Endodermal cell (in vitro differentiated cells): ENCODE results near the gene SEC14L1. TPM values are rescaled to one million over a fixed set of nuclear protein-coding genes. Genes with fewer than 3 reads are reported as not detected.

Experiments used
- DNase-seq: peaks from one replicate; pipeline ENCODE4 v3.0.0-alpha.2; 2017
- H3K27ac ChIP-seq: 2 replicates; pipeline ENCODE4 v1.5.1; 2013; ENCODE audit warnings: mild to moderate bottlenecking, low read depth, low read length, moderate library complexity
- H3K27me3 ChIP-seq: 2 replicates; pipeline ENCODE4 v1.6.1; 2013; ENCODE audit warnings: mild to moderate bottlenecking, low read length, moderate library complexity; ENCODE audit not compliant: insufficient read depth, control insufficient read depth, poor library complexity, severe bottlenecking
- H3K36me3 ChIP-seq: 2 replicates; pipeline ENCODE4 v1.7.0; 2013; ENCODE audit warnings: mild to moderate bottlenecking, low read length, moderate library complexity; ENCODE audit not compliant: control insufficient read depth, insufficient read depth
- H3K4me1 ChIP-seq: one replicate; pipeline ENCODE4 v1.7.0; 2013; ENCODE audit warnings: low read length; ENCODE audit not compliant: control insufficient read depth, insufficient read depth
- H3K4me3 ChIP-seq: 2 replicates; pipeline ENCODE4 v1.5.1; 2013; ENCODE audit warnings: mild to moderate bottlenecking, low read length, moderate library complexity
- H3K9ac ChIP-seq: 2 replicates; pipeline ENCODE4 v1.6.1; 2013; ENCODE audit warnings: mild to moderate bottlenecking, low read length, moderate library complexity; ENCODE audit not compliant: poor library complexity, severe bottlenecking; ENCODE audit errors: extremely low read depth
- H3K9me3 ChIP-seq: 2 replicates; pipeline ENCODE4 v1.6.1; 2013; ENCODE audit warnings: mild to moderate bottlenecking, low read length, moderate library complexity; ENCODE audit not compliant: control insufficient read depth
- H3K27ac Mint-ChIP-seq: 2 replicates; pipeline ENCODE4 v1.8.0; 2020; ENCODE audit warnings: mixed read lengths
- H3K27me3 Mint-ChIP-seq: 2 replicates; pipeline ENCODE4 v1.8.0; 2021; ENCODE audit warnings: mild to moderate bottlenecking, mixed read lengths; ENCODE audit not compliant: insufficient read depth
- H3K36me3 Mint-ChIP-seq: 2 replicates; pipeline ENCODE4 v1.8.0; 2020; ENCODE audit warnings: low read depth, mixed read lengths
- H3K4me1 Mint-ChIP-seq: 2 replicates; pipeline ENCODE4 v1.8.0; 2020; ENCODE audit warnings: mixed read lengths
- H3K4me3 Mint-ChIP-seq: 2 replicates; pipeline ENCODE4 v1.8.0; 2020; ENCODE audit warnings: mild to moderate bottlenecking, moderate library complexity, mixed read lengths
- H3K9me3 Mint-ChIP-seq: 2 replicates; pipeline ENCODE4 v1.8.0; 2020; ENCODE audit warnings: mild to moderate bottlenecking, mixed read lengths
- CTCF ChIP-seq: fragments of 200-600 bp; sonication (generic); conservative IDR thresholded peaks from 2 replicates; pipeline ENCODE4 v1.5.0; 2021; ENCODE audit warnings: antibody characterized with exemption, mild to moderate bottlenecking
- WGBS, 2 experiments: methylation state at CpG; one replicate each; pipeline versions ENCODE4 v1.1.5 to v1.1.7; 2013; ENCODE audit warnings: missing lambda C conversion rate in 2 of 2, mixed read lengths in 1 of 2; ENCODE audit not compliant: insufficient coverage in 1 of 2, insufficient read length in 1 of 2; 5-methylcytosine and 5-hydroxymethylcytosine counted together
- total RNA-seq, 2 donors: library from RNA; stranded (reverse); fragmentation: NEBNext Ultra II Directional in 1 of 2; extraction: Animal tissue kit (Norgen Biotek cat#: 25700) in 1 of 2; gene quantifications; 2 replicates in 1 of 2; 3 replicates in 1 of 2; pipeline ENCODE4 v1.2.1, GENCODE V29; 2021

SEC14L1 gene
- total RNA-seq, 2 donors from 2014 or later: 77.0 to 87.4 TPM

- no peaks in the 10 kb centered on the region for H3K4me1 ChIP-seq
- TF ChIP-seq CTCF: no peak
- H3K4me3 ChIP-seq: no peak overlapping the region
- H3K27ac ChIP-seq: no peak overlapping the region
- H3K27ac Mint-ChIP-seq: no peak overlapping the region
- WGBS, 2 experiments: 85 to 91% methylated on average over 9 of the region's 9 CpGs
- no peaks in the 10 kb centered on the region for H3K27me3 Mint-ChIP-seq
- H3K36me3 Mint-ChIP-seq: no peaks in the 10 kb centered on the region
- H3K9ac ChIP-seq: no peak overlapping the region
- no peak overlapping the region for H3K4me3 Mint-ChIP-seq
- no peaks in the 10 kb centered on the region for H3K9me3 Mint-ChIP-seq
- no peaks in the 10 kb centered on the region for H3K4me1 Mint-ChIP-seq
- no peaks in the 10 kb centered on the region for H3K27me3 ChIP-seq
- no peaks in the 10 kb centered on the region for H3K36me3 ChIP-seq
- H3K9me3 ChIP-seq: no peaks in the 10 kb centered on the region
- DNase-seq: no peak
Measured at GRCh38 chr17:77234695-77235094, 93.9 kb downstream of the SEC14L1 start.

DNA sequence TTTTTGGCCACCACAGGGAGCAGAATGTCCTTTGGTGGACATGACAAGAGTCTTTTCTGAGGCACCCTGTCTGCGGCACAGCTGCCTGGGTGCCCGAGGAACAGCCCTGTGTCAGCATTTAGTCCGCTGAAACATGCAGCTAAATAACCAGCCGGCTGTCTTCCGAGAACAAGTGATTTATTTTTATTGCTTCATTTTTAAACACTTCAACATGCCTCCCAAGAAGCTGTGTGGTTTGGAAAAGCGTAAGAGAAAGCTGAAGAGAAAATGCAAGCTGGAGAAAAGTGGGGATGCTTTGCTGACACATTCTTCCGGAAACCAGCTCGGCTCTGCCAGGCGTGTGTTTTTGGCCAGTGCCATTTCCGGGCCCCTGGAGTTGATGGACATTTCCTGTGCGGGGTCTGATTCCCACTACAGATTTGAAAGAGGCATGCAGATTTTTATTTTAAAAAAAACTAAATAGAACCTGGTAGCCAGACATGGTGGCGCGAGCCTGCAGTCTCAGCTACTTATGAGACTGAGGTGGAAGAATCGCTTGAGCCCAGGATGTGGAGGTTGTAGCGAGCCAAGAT is 94.7 kb downstream of the SEC14L1 start:
- H3K27me3 Mint-ChIP-seq: no peaks in the 10 kb centered on the region
- no peaks in the 10 kb centered on the region for H3K9me3 Mint-ChIP-seq
- Histone ChIP-seq H3K4me1 (no peaks in the 10 kb centered on the region), H3K4me3 (no peak overlapping the region), H3K9ac (no peak overlapping the region), H3K36me3 (no peaks in the 10 kb centered on the region), H3K27me3 (no peaks in the 10 kb centered on the region), H3K9me3 (no peaks in the 10 kb centered on the region), H3K27ac (no peak overlapping the region)
- WGBS, 2 experiments: 92 to 96% methylated on average over 12 to 14 of the region's 15 CpGs
- no peaks in the 10 kb centered on the region for H3K4me1 Mint-ChIP-seq
- no peak overlapping the region for H3K27ac Mint-ChIP-seq
- no peak overlapping the region for H3K4me3 Mint-ChIP-seq
- DNase-seq: no peak
- no peak for TF ChIP-seq CTCF
- H3K36me3 Mint-ChIP-seq: no peaks in the 10 kb centered on the region

DNA sequence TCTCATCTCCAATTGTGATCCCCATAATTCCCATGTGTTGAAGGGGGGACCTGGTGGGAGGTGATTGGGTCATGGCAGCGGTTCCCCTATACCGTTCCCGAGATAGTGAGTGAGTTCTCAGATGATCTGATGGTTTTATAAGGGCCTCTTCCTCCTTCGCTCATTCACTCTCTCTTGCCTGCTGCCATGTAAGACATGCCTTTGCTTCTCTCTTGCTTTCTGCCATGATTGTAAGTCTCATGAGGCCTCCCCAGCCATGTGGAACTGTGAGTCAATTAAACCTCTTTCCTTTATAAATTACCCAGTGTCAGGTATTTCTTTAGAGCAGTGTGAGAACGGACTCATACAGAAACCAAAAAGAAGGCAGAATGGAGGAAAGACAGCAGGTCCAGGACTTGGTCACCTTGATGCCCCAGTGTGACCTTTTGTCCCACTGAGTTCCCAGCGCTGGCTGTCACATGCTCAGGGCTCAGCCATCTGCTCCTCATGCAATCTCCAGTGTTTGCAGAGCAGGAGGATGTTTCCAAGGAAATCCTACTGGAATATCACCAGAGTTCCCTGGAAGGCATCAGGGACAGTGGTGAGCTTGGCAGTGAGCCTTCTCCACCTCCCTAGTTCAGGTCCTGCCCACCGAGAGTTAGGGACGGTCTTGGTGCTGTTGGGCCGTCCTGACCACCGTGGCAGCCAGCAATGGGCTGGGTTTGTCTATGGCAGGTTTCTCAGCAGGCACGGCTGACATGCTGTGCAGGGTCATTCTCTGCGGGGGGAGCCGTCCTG is 96.7 kb downstream of the SEC14L1 start:
- WGBS, 2 experiments: 95 to 96% methylated on average over 8 to 13 of the region's 13 CpGs
- Histone ChIP-seq H3K4me1 (no peaks in the 10 kb centered on the region), H3K27ac (no peak overlapping the region), H3K27me3 (no peaks in the 10 kb centered on the region), H3K4me3 (no peak overlapping the region), H3K9ac (no peak overlapping the region), H3K9me3 (no peaks in the 10 kb centered on the region), H3K36me3 (no peaks in the 10 kb centered on the region)
- Mint-ChIP-seq H3K9me3 (no peaks in the 10 kb centered on the region), H3K27ac (no peak overlapping the region), H3K27me3 (no peaks in the 10 kb centered on the region), H3K4me3 (no peak overlapping the region), H3K36me3 (no peaks in the 10 kb centered on the region), H3K4me1 (no peaks in the 10 kb centered on the region)
- DNase-seq: no peak
- TF ChIP-seq CTCF: no peak
